Measurements from ENCODE around the gene EPS15. TPM values are rescaled to one million over a fixed set of nuclear protein-coding genes. Genes with fewer than 3 reads are reported as not detected.

The EPS15 gene
- total RNA-seq, 1 experiment from 2014 or later, result 37.1 TPM

DNA sequence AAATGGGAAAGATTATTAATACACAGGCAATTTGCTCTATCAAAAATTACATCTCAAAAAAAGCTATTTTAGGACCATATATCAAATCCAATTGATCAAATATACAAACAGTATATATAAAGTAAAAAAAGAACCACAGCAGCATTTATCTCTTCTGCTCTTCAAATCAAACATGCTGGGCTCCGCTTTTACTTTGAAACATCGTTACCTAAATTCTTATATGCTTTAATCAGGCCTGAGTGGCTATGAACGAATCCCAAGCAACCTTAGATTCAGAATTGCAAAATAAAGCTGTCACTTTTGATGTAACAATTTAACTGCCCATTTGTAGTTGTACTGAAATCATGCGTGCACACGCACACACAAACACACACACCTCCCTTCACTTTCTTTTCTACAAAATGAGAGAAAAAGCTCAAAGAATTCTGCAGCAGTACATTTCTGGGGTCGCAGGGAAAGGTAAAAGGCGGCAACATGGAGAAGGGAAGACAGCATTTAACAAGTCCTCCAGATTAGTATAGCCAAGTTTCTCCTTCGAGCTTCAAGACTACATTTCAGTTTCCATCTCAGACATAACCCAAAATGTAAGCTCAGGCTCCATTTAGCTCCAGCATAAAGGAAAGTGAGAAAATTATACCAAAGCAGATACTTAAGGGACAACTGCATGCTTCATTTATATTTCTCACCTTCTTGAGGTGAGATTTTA is 96.5 kb downstream of the EPS15 start:
- ChIA-PET POLR2A (interaction anchor here (0.6 to 0.9 kb wide), 2 partner anchors 10 to 97 kb away, joined by 3 to 4 read pairs; partner anchors contain the start of gene EPS15), CTCF (interaction anchor here (0.8 to 1.5 kb wide), 3 partner anchors 11 to 126 kb away, joined by 3 to 9 read pairs (median 3); no protein-coding TSS in a partner anchor)
- no peaks in the 10 kb centered on the region for H3K9me3 Mint-ChIP-seq
- peak overlapping the region; percentile 59 for H3K4me3 Mint-ChIP-seq
- H3K27ac Mint-ChIP-seq, result peak overlapping the region; percentile 95
- peaks cover 30% of the 10 kb centered on the region for H3K4me1 Mint-ChIP-seq
- no peak for DNase-seq (ENCODE audit: low spot score)
- no peaks in the 10 kb centered on the region for H3K36me3 Mint-ChIP-seq
- no peaks in the 10 kb centered on the region for H3K27me3 Mint-ChIP-seq (ENCODE audit: low read depth)
- TF ChIP-seq, protein P1, sequence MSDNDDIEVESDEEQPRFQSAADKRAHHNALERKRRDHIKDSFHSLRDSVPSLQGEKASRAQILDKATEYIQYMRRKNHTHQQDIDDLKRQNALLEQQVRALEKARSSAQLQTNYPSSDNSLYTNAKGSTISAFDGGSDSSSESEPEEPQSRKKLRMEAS (CRISPR knock-in tag; IDR thresholded peaks at IDR 0.05), result no peak
- peak; percentile 25; the same call in 1 of the 2 replicates for ATAC-seq

DNA sequence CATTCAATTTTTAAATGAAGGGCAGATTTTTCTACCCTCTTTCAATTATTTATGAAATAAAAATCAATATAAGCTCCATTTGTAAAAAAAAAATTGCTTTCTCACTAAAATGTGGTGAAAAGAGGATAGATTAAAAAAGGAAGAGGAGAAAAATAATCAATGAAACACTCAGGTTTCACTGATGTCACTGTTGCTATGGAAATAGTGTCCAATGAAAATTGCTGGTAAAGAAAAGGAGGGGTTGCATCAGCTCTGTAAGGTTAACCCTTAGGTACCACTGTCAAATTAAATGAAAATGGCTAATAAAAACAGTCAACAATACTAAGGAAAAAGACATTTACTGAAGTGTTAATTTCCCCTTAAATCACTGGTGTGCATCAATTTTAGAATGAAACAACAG is 97.1 kb downstream of the EPS15 start:
- CTCF ChIA-PET, result interaction anchor here (0.8 to 1.5 kb wide), 2 partner anchors 11 to 126 kb away, joined by 3 to 9 read pairs; no protein-coding TSS in a partner anchor
- POLR2A ChIA-PET, result interaction anchor here (0.6 kb wide), 1 partner anchor 11 kb away, joined by 3 read pairs; no protein-coding TSS in a partner anchor

More for the DNA sequence above, 97.1 kb downstream of the EPS15 start:
- DNase-seq (ENCODE audit: low spot score) (no peak), ATAC-seq (peak; percentile 77)
- Mint-ChIP-seq H3K27me3 (ENCODE audit: low read depth) (no peaks in the 10 kb centered on the region), H3K27ac (peak overlapping the region; percentile 45; the same call in 1 of the 2 replicates), H3K4me1 (peaks cover 30% of the 10 kb centered on the region), H3K9me3 (no peaks in the 10 kb centered on the region), H3K36me3 (no peaks in the 10 kb centered on the region), H3K4me3 (peak overlapping the region; percentile 59)
- TF ChIP-seq NR2C2 (CRISPR knock-in tag; IDR thresholded peaks at IDR 0.05) (no peak), GABPB1 (CRISPR knock-in tag; IDR thresholded peaks at IDR 0.05) (peak; percentile 84), NFYB (CRISPR knock-in tag; conservative IDR thresholded peaks at IDR 0.05; ENCODE audit: low read depth) (peak; percentile 64), TP53 (CRISPR knock-in tag; IDR thresholded peaks at IDR 0.05) (no peak), TEAD4 (CRISPR knock-in tag; IDR thresholded peaks at IDR 0.05) (no peak), NFATC4 (CRISPR knock-in tag; IDR thresholded peaks at IDR 0.05) (no peak), ESRRA (CRISPR knock-in tag; IDR thresholded peaks at IDR 0.05; ENCODE audit: borderline replicate concordance) (no peak)
- TF ChIP-seq, protein P2, sequence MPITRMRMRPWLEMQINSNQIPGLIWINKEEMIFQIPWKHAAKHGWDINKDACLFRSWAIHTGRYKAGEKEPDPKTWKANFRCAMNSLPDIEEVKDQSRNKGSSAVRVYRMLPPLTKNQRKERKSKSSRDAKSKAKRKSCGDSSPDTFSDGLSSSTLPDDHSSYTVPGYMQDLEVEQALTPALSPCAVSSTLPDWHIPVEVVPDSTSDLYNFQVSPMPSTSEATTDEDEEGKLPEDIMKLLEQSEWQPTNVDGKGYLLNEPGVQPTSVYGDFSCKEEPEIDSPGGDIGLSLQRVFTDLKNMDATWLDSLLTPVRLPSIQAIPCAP (CRISPR knock-in tag; IDR thresholded peaks at IDR 0.05), result no peak
- TF ChIP-seq, protein P3, sequence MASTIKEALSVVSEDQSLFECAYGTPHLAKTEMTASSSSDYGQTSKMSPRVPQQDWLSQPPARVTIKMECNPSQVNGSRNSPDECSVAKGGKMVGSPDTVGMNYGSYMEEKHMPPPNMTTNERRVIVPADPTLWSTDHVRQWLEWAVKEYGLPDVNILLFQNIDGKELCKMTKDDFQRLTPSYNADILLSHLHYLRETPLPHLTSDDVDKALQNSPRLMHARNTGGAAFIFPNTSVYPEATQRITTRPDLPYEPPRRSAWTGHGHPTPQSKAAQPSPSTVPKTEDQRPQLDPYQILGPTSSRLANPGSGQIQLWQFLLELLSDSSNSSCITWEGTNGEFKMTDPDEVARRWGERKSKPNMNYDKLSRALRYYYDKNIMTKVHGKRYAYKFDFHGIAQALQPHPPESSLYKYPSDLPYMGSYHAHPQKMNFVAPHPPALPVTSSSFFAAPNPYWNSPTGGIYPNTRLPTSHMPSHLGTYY (CRISPR knock-in tag; IDR thresholded peaks at IDR 0.05), result no peak
- TF ChIP-seq, protein P4, sequence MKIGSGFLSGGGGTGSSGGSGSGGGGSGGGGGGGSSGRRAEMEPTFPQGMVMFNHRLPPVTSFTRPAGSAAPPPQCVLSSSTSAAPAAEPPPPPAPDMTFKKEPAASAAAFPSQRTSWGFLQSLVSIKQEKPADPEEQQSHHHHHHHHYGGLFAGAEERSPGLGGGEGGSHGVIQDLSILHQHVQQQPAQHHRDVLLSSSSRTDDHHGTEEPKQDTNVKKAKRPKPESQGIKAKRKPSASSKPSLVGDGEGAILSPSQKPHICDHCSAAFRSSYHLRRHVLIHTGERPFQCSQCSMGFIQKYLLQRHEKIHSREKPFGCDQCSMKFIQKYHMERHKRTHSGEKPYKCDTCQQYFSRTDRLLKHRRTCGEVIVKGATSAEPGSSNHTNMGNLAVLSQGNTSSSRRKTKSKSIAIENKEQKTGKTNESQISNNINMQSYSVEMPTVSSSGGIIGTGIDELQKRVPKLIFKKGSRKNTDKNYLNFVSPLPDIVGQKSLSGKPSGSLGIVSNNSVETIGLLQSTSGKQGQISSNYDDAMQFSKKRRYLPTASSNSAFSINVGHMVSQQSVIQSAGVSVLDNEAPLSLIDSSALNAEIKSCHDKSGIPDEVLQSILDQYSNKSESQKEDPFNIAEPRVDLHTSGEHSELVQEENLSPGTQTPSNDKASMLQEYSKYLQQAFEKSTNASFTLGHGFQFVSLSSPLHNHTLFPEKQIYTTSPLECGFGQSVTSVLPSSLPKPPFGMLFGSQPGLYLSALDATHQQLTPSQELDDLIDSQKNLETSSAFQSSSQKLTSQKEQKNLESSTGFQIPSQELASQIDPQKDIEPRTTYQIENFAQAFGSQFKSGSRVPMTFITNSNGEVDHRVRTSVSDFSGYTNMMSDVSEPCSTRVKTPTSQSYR (CRISPR knock-in tag; IDR thresholded peaks at IDR 0.05), result no peak
- TF ChIP-seq, protein P5, sequence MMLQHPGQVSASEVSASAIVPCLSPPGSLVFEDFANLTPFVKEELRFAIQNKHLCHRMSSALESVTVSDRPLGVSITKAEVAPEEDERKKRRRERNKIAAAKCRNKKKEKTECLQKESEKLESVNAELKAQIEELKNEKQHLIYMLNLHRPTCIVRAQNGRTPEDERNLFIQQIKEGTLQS (CRISPR knock-in tag; conservative IDR thresholded peaks at IDR 0.05), result 0 out of 2 replicates have a peak, but pooled peaks have one; percentile 29
- TF ChIP-seq, protein P6, sequence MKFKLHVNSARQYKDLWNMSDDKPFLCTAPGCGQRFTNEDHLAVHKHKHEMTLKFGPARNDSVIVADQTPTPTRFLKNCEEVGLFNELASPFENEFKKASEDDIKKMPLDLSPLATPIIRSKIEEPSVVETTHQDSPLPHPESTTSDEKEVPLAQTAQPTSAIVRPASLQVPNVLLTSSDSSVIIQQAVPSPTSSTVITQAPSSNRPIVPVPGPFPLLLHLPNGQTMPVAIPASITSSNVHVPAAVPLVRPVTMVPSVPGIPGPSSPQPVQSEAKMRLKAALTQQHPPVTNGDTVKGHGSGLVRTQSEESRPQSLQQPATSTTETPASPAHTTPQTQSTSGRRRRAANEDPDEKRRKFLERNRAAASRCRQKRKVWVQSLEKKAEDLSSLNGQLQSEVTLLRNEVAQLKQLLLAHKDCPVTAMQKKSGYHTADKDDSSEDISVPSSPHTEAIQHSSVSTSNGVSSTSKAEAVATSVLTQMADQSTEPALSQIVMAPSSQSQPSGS (CRISPR knock-in tag; IDR thresholded peaks at IDR 0.05; ENCODE audit: borderline replicate concordance, low read depth), result no peak
- TF ChIP-seq, protein P7, sequence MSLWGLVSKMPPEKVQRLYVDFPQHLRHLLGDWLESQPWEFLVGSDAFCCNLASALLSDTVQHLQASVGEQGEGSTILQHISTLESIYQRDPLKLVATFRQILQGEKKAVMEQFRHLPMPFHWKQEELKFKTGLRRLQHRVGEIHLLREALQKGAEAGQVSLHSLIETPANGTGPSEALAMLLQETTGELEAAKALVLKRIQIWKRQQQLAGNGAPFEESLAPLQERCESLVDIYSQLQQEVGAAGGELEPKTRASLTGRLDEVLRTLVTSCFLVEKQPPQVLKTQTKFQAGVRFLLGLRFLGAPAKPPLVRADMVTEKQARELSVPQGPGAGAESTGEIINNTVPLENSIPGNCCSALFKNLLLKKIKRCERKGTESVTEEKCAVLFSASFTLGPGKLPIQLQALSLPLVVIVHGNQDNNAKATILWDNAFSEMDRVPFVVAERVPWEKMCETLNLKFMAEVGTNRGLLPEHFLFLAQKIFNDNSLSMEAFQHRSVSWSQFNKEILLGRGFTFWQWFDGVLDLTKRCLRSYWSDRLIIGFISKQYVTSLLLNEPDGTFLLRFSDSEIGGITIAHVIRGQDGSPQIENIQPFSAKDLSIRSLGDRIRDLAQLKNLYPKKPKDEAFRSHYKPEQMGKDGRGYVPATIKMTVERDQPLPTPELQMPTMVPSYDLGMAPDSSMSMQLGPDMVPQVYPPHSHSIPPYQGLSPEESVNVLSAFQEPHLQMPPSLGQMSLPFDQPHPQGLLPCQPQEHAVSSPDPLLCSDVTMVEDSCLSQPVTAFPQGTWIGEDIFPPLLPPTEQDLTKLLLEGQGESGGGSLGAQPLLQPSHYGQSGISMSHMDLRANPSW (CRISPR knock-in tag; conservative IDR thresholded peaks at IDR 0.05; ENCODE audit: low read depth), result no peak
